HepG2 (cell line): ENCODE results near the gene CLDN19.

Experiments used
- ARHGAP35 ChIP-seq: sonication (generic); formaldehyde crosslinking; IDR thresholded peaks from 2 replicates; pipeline ENCODE4 v1.9.0; 2022; ENCODE audit warnings: mild to moderate bottlenecking, inconsistent platforms, moderate library complexity, missing genetic modification reagents, borderline replicate concordance
- FOSL1 ChIP-seq: sonication (generic); formaldehyde crosslinking; IDR thresholded peaks from 2 replicates; pipeline ENCODE4 v1.9.0; 2021; ENCODE audit warnings: missing genetic modification reagents, borderline replicate concordance
- HNRNPL ChIP-seq: fragments of 200-400 bp; formaldehyde crosslinking; IDR thresholded peaks from 2 replicates; pipeline ENCODE4 v1.6.1; 2017; ENCODE audit warnings: mild to moderate bottlenecking, low read depth, low read length
- JUNB ChIP-seq: sonication (generic); formaldehyde crosslinking; IDR thresholded peaks from 2 replicates; pipeline ENCODE4 v1.8.0; 2022; ENCODE audit warnings: missing genetic modification reagents, mild to moderate bottlenecking, borderline replicate concordance
- RFX5 ChIP-seq: IDR thresholded peaks from 2 replicates; pipeline ENCODE4 v1.6.1; 2011; ENCODE audit warnings: low read depth, low read length, improper control_type of control experiment
- SP2 ChIP-seq: sonication (generic); formaldehyde crosslinking; IDR thresholded peaks from 2 replicates; pipeline ENCODE4 v1.5.1; 2020; ENCODE audit warnings: mild to moderate bottlenecking, missing genetic modification reagents
- ZNF317 ChIP-seq: sonication (generic); formaldehyde crosslinking; IDR thresholded peaks from 2 replicates; pipeline ENCODE4 v1.5.0; 2020; ENCODE audit warnings: mild to moderate bottlenecking, missing genetic modification reagents
- ZSCAN30 ChIP-seq: sonication (generic); formaldehyde crosslinking; IDR thresholded peaks from 2 replicates; pipeline ENCODE4 v1.5.0; 2020; ENCODE audit warnings: mild to moderate bottlenecking, missing genetic modification reagents
- TF ChIP-seq, protein P1 (sequence below): sonication (generic); formaldehyde crosslinking; IDR thresholded peaks from 2 replicates; pipeline ENCODE4 v1.5.0; 2020; ENCODE audit warnings: mild to moderate bottlenecking, missing genetic modification reagents, moderate library complexity
- TF ChIP-seq, protein P2 (sequence below), 2 experiments: fragments of 450-650 bp in 1 of 2; sonication (generic) in 1 of 2; formaldehyde crosslinking in 1 of 2; IDR thresholded peaks; 2 replicates each; pipeline versions ENCODE4 v1.6.1 to v1.8.0; 2016 to 2022; ENCODE audit warnings: antibody characterized with exemption in 1 of 2, mild to moderate bottlenecking in 1 of 2, missing genetic modification reagents in 1 of 2
- TF ChIP-seq, protein P3 (sequence below): sonication (generic); formaldehyde crosslinking; IDR thresholded peaks from 2 replicates; pipeline ENCODE4 v1.4.0; 2020; ENCODE audit warnings: missing genetic modification reagents, borderline replicate concordance
- TF ChIP-seq, protein P4 (sequence below): sonication (generic); formaldehyde crosslinking; IDR thresholded peaks from 2 replicates; pipeline ENCODE4 v1.4.0; 2020; ENCODE audit warnings: missing genetic modification reagents
- TF ChIP-seq, protein P5 (sequence below): sonication (generic); formaldehyde crosslinking; IDR thresholded peaks from 2 replicates; pipeline ENCODE4 v1.4.0; 2020; ENCODE audit warnings: missing genetic modification reagents, borderline replicate concordance

DNA sequence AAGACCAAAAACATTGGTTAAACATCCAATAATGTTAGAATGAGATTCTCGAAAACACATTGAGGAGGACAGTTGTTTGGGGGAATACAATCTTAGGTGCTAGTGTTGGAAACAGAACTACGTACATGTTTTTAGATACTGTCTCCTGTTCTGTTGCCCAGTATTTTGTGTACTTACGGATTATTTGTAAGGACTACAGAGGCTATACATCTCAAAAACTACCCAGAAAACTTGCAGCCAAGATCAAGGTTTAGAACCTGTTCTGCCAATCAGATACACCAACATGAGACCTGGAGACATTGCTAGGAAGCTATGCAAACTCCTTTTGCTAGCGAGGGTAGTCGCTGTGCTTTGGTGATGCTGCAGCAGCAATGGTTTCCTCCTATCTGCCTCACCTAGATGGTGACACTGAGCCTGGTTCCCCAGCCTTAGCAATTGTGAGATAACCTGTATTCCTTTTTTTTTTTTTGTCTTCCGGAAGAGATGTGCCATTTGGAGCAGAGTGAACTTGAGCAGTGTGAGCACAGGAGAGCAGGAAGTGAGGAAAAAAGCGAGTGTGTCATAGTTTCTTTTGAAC lies 36.1 kb downstream of the CLDN19 start:
- TF ChIP-seq HNRNPL (no peak), FOSL1 (no peak), JUNB (CRISPR knock-in tag) (no peak), RFX5 (no peak), ZSCAN30 (CRISPR knock-in tag) (no peak), ZNF317 (CRISPR knock-in tag) (no peak), ARHGAP35 (CRISPR knock-in tag) (no peak), SP2 (no peak)
- TF ChIP-seq, protein P1, sequence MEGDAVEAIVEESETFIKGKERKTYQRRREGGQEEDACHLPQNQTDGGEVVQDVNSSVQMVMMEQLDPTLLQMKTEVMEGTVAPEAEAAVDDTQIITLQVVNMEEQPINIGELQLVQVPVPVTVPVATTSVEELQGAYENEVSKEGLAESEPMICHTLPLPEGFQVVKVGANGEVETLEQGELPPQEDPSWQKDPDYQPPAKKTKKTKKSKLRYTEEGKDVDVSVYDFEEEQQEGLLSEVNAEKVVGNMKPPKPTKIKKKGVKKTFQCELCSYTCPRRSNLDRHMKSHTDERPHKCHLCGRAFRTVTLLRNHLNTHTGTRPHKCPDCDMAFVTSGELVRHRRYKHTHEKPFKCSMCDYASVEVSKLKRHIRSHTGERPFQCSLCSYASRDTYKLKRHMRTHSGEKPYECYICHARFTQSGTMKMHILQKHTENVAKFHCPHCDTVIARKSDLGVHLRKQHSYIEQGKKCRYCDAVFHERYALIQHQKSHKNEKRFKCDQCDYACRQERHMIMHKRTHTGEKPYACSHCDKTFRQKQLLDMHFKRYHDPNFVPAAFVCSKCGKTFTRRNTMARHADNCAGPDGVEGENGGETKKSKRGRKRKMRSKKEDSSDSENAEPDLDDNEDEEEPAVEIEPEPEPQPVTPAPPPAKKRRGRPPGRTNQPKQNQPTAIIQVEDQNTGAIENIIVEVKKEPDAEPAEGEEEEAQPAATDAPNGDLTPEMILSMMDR (CRISPR knock-in tag): no peak
- TF ChIP-seq, protein P2, sequence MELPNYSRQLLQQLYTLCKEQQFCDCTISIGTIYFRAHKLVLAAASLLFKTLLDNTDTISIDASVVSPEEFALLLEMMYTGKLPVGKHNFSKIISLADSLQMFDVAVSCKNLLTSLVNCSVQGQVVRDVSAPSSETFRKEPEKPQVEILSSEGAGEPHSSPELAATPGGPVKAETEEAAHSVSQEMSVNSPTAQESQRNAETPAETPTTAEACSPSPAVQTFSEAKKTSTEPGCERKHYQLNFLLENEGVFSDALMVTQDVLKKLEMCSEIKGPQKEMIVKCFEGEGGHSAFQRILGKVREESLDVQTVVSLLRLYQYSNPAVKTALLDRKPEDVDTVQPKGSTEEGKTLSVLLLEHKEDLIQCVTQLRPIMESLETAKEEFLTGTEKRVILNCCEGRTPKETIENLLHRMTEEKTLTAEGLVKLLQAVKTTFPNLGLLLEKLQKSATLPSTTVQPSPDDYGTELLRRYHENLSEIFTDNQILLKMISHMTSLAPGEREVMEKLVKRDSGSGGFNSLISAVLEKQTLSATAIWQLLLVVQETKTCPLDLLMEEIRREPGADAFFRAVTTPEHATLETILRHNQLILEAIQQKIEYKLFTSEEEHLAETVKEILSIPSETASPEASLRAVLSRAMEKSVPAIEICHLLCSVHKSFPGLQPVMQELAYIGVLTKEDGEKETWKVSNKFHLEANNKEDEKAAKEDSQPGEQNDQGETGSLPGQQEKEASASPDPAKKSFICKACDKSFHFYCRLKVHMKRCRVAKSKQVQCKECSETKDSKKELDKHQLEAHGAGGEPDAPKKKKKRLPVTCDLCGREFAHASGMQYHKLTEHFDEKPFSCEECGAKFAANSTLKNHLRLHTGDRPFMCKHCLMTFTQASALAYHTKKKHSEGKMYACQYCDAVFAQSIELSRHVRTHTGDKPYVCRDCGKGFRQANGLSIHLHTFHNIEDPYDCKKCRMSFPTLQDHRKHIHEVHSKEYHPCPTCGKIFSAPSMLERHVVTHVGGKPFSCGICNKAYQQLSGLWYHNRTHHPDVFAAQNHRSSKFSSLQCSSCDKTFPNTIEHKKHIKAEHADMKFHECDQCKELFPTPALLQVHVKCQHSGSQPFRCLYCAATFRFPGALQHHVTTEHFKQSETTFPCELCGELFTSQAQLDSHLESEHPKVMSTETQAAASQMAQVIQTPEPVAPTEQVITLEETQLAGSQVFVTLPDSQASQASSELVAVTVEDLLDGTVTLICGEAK (IDR thresholded peaks at IDR 0.05): no peak
- TF ChIP-seq, protein P2 (CRISPR knock-in tag; IDR thresholded peaks at IDR 0.05): no peak
- TF ChIP-seq, protein P3, sequence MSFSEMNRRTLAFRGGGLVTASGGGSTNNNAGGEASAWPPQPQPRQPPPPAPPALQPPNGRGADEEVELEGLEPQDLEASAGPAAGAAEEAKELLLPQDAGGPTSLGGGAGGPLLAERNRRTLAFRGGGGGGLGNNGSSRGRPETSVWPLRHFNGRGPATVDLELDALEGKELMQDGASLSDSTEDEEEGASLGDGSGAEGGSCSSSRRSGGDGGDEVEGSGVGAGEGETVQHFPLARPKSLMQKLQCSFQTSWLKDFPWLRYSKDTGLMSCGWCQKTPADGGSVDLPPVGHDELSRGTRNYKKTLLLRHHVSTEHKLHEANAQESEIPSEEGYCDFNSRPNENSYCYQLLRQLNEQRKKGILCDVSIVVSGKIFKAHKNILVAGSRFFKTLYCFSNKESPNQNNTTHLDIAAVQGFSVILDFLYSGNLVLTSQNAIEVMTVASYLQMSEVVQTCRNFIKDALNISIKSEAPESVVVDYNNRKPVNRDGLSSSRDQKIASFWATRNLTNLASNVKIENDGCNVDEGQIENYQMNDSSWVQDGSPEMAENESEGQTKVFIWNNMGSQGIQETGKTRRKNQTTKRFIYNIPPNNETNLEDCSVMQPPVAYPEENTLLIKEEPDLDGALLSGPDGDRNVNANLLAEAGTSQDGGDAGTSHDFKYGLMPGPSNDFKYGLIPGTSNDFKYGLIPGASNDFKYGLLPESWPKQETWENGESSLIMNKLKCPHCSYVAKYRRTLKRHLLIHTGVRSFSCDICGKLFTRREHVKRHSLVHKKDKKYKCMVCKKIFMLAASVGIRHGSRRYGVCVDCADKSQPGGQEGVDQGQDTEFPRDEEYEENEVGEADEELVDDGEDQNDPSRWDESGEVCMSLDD (CRISPR knock-in tag): no peak
- TF ChIP-seq, protein P4, sequence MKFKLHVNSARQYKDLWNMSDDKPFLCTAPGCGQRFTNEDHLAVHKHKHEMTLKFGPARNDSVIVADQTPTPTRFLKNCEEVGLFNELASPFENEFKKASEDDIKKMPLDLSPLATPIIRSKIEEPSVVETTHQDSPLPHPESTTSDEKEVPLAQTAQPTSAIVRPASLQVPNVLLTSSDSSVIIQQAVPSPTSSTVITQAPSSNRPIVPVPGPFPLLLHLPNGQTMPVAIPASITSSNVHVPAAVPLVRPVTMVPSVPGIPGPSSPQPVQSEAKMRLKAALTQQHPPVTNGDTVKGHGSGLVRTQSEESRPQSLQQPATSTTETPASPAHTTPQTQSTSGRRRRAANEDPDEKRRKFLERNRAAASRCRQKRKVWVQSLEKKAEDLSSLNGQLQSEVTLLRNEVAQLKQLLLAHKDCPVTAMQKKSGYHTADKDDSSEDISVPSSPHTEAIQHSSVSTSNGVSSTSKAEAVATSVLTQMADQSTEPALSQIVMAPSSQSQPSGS: no peak
- TF ChIP-seq, protein P5, sequence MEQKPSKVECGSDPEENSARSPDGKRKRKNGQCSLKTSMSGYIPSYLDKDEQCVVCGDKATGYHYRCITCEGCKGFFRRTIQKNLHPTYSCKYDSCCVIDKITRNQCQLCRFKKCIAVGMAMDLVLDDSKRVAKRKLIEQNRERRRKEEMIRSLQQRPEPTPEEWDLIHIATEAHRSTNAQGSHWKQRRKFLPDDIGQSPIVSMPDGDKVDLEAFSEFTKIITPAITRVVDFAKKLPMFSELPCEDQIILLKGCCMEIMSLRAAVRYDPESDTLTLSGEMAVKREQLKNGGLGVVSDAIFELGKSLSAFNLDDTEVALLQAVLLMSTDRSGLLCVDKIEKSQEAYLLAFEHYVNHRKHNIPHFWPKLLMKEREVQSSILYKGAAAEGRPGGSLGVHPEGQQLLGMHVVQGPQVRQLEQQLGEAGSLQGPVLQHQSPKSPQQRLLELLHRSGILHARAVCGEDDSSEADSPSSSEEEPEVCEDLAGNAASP: no peak
